ENCODE measurements around the gene SLC22A15. TPM values are rescaled to one million over a fixed set of nuclear protein-coding genes. Genes with fewer than 3 reads are reported as not detected.
"Not testable (repeated sequence)": the region's sequence is repeated elsewhere in the genome, so short reads cannot be mapped to it uniquely, and the experiment has no call there.

Gene SLC22A15
- total and polyA plus RNA-seq, 4 donors = 5.3 to 16.4 (median 10.7) TPM

GRCh38 chr1:116044071-116044470 is 67.8 kb downstream of the SLC22A15 start:
- H3K4me3 ChIP-seq = no peak overlapping the region
- TF ChIP-seq CTCF (IDR thresholded peaks at IDR 0.05; ENCODE audit: control extremely low read depth, extremely low read depth) = no peak
- H3K27me3 ChIP-seq (ENCODE audit: control insufficient read depth in 3 of 3, insufficient read depth in 3 of 3, low read length in 2 of 3) = no peaks in the 10 kb centered on the region
- no peak overlapping the region for H3K27ac ChIP-seq (ENCODE audit: low read depth in 1 of 2, low read length in 1 of 2)
- ATAC-seq (ENCODE audit: insufficient read depth, low FRiP score) = no peak
- no peak overlapping the region for H3K9ac ChIP-seq (ENCODE audit: insufficient read depth in 1 of 2, low read length in 2 of 2)
- DNase-seq = no peak
- H3K9me3 ChIP-seq (ENCODE audit: control insufficient read depth in 4 of 4, insufficient read depth in 3 of 4, low read length in 3 of 4) = peaks cover 0 to 4% (median 0%) of the 10 kb centered on the region in 4 donors
- 99% methylated on average over 4 of the region's 4 CpGs for WGBS, 2 donors
- H3K4me1 ChIP-seq (ENCODE audit: control insufficient read depth in 5 of 5, insufficient read depth in 5 of 5, low read length in 5 of 5) = no peaks in the 10 kb centered on the region
- H3K36me3 ChIP-seq (ENCODE audit: control insufficient read depth in 4 of 4, insufficient read depth in 4 of 4, low read length in 4 of 4) = peaks cover 0 to 3% (median 0%) of the 10 kb centered on the region in 4 donors

GRCh38 chr1:116046933-116047332 is 70.6 kb downstream of the SLC22A15 start:
- WGBS, 2 donors = 89 to 92% methylated on average over 8 of the region's 8 CpGs
- H3K9ac ChIP-seq (ENCODE audit: insufficient read depth in 1 of 2, low read length in 2 of 2); H3K4me3 ChIP-seq; H3K9me3 ChIP-seq (ENCODE audit: control insufficient read depth in 4 of 4, insufficient read depth in 3 of 4, low read length in 3 of 4); ATAC-seq (ENCODE audit: insufficient read depth, low FRiP score); H3K27ac ChIP-seq (ENCODE audit: low read depth in 1 of 2, low read length in 1 of 2); H3K36me3 ChIP-seq (ENCODE audit: control insufficient read depth in 4 of 4, insufficient read depth in 4 of 4, low read length in 4 of 4); H3K4me1 ChIP-seq (ENCODE audit: control insufficient read depth in 5 of 5, insufficient read depth in 5 of 5, low read length in 5 of 5); H3K27me3 ChIP-seq (ENCODE audit: control insufficient read depth in 3 of 3, insufficient read depth in 3 of 3, low read length in 2 of 3); DNase-seq: not testable (repeated sequence)

- not testable (repeated sequence) for ATAC-seq (ENCODE audit: insufficient read depth, low FRiP score); H3K4me3 ChIP-seq; H3K4me1 ChIP-seq (ENCODE audit: control insufficient read depth in 5 of 5, insufficient read depth in 5 of 5, low read length in 5 of 5); H3K27ac ChIP-seq (ENCODE audit: low read depth in 1 of 2, low read length in 1 of 2); H3K27me3 ChIP-seq (ENCODE audit: control insufficient read depth in 3 of 3, insufficient read depth in 3 of 3, low read length in 2 of 3); H3K9me3 ChIP-seq (ENCODE audit: control insufficient read depth in 4 of 4, insufficient read depth in 3 of 4, low read length in 3 of 4); H3K36me3 ChIP-seq (ENCODE audit: control insufficient read depth in 4 of 4, insufficient read depth in 4 of 4, low read length in 4 of 4); H3K9ac ChIP-seq (ENCODE audit: insufficient read depth in 1 of 2, low read length in 2 of 2); DNase-seq
- WGBS, 2 donors = 97% methylated on average over 16 of the region's 16 CpGs
Measured at GRCh38 chr1:116051896-116052295, 75.6 kb downstream of the SLC22A15 start.

GRCh38 chr1:116062201-116062600 is 85.9 kb downstream of the SLC22A15 start:
- ATAC-seq (ENCODE audit: insufficient read depth, low FRiP score) (no peak), DNase-seq (no peak)
- H3K4me3 ChIP-seq = no peak overlapping the region
- H3K9ac ChIP-seq (ENCODE audit: insufficient read depth in 1 of 2, low read length in 2 of 2) = no peak overlapping the region
- H3K27ac ChIP-seq (ENCODE audit: low read depth in 1 of 2, low read length in 1 of 2) = no peak overlapping the region
- no peaks in the 10 kb centered on the region for H3K27me3 ChIP-seq (ENCODE audit: control insufficient read depth in 3 of 3, insufficient read depth in 3 of 3, low read length in 2 of 3)
- no peaks in the 10 kb centered on the region for H3K9me3 ChIP-seq (ENCODE audit: control insufficient read depth in 4 of 4, insufficient read depth in 3 of 4, low read length in 3 of 4)
- peaks cover 0 to 4% (median 0%) of the 10 kb centered on the region in 4 donors for H3K36me3 ChIP-seq (ENCODE audit: control insufficient read depth in 4 of 4, insufficient read depth in 4 of 4, low read length in 4 of 4)
- peaks cover 0 to 7% (median 0%) of the 10 kb centered on the region in 5 donors for H3K4me1 ChIP-seq (ENCODE audit: control insufficient read depth in 5 of 5, insufficient read depth in 5 of 5, low read length in 5 of 5)
- TF ChIP-seq CTCF (IDR thresholded peaks at IDR 0.05; ENCODE audit: control extremely low read depth, extremely low read depth) = no peak
- 77 to 85% methylated on average over 1 of the region's 1 CpG for WGBS, 2 donors
